Karpas-422 (cell line): Measurements from ENCODE around the gene TMEM144. TPM values are rescaled to one million over a fixed set of nuclear protein-coding genes. Genes with fewer than 3 reads are reported as not detected.

Experiments
- DNase-seq: peaks from one replicate; pipeline ENCODE4 v3.0.0-alpha.2; 2015
- H2AFZ ChIP-seq: fragments of 200-600 bp; sonication (generic); 2 replicates; pipeline ENCODE4 v1.6.1; 2014; ENCODE audit warnings: antibody characterized with exemption, low read length, mixed read lengths
- H3K27ac ChIP-seq: fragments of 200-600 bp; sonication (generic); 2 replicates; pipeline ENCODE4 v1.5.1; 2014; ENCODE audit warnings: mild to moderate bottlenecking, low read length, moderate library complexity
- H3K27me3 ChIP-seq: fragments of 200-600 bp; sonication (generic); 2 replicates; pipeline ENCODE4 v1.6.1; 2014; ENCODE audit warnings: low read length, mixed read lengths
- H3K36me3 ChIP-seq: fragments of 200-600 bp; sonication (generic); 2 replicates; pipeline ENCODE4 v1.6.1; 2014; ENCODE audit warnings: low read length, mixed read lengths; ENCODE audit not compliant: insufficient read depth
- H3K4me1 ChIP-seq: fragments of 200-600 bp; sonication (generic); 2 replicates; pipeline ENCODE4 v1.6.1; 2014; ENCODE audit warnings: mild to moderate bottlenecking, low read length, mixed read lengths
- H3K4me2 ChIP-seq: fragments of 200-600 bp; sonication (generic); 2 replicates; pipeline ENCODE4 v1.6.1; 2014; ENCODE audit warnings: low read length, low read depth, mild to moderate bottlenecking; ENCODE audit not compliant: poor library complexity, severe bottlenecking
- H3K4me3 ChIP-seq: fragments of 200-600 bp; sonication (generic); 2 replicates; pipeline ENCODE4 v1.5.1; 2014; ENCODE audit warnings: mild to moderate bottlenecking, antibody characterized with exemption, low read length, mixed read lengths
- H3K79me2 ChIP-seq: fragments of 200-600 bp; sonication (generic); 2 replicates; pipeline ENCODE4 v1.6.1; 2014; ENCODE audit warnings: mild to moderate bottlenecking, low read length, mixed read lengths
- H3K9ac ChIP-seq: fragments of 200-600 bp; sonication (generic); 2 replicates; pipeline ENCODE4 v1.6.0; 2014; ENCODE audit warnings: low read length
- H3K9me2 ChIP-seq: fragments of 200-600 bp; sonication (generic), shearing (Covaris generic); replicated peaks from 2 replicates; pipeline ENCODE4 v1.6.0; 2014; ENCODE audit warnings: mild to moderate bottlenecking, low read length, moderate library complexity; ENCODE audit not compliant: insufficient read depth
- H3K9me3 ChIP-seq: fragments of 300-700, 200-600 bp; sonication (generic); 2 replicates; pipeline ENCODE4 v1.6.1; 2014; ENCODE audit warnings: low read length, mixed read lengths
- H4K20me1 ChIP-seq: fragments of 200-600 bp; sonication (generic); 2 replicates; pipeline ENCODE4 v1.6.1; 2014; ENCODE audit warnings: mild to moderate bottlenecking, antibody characterized with exemption, low read length, low read depth; ENCODE audit not compliant: insufficient read depth
- total RNA-seq: library from RNA; depleted of rRNA; stranded (reverse); fragments of >200 nt; shearing (Covaris generic); gene quantifications from 2 replicates; pipeline ENCODE4 v1.2.3, GENCODE V29; 2014; ENCODE audit warnings: low replicate concordance; rRNA removed

Gene TMEM144
- total RNA-seq, 1 experiment from 2014 or later: not detected

DNA sequence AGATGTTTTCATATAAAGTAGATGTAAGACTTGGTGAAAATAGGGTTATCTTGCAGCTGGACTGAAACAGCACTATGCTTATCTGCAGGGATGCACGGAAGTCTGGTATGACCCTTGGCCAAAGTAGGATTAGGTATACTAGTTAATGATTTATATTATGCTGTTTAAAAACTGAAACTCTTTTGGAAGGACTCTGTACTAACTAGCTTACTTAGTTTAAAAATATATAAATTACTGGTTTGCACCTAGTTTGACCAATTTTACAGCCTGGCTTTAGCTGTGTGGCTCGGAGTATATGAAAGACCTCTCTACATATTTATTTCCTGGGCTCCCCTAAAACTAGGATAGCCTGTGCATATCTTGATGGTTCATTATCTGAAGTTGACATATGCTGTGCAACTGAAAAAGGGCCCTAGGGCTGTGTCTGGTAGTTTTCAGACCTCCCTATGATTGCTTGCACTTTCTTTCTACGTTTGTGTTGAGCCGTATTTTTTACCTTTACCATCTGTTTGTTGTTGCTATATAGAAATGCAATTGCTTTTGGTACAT lies 89.2 kb downstream of the TMEM144 start:
- Histone ChIP-seq H3K4me3 (no peak overlapping the region), H3K4me2 (no peak overlapping the region), H3K36me3 (no peaks in the 10 kb centered on the region), H2AFZ (no peak overlapping the region), H3K9me2 (no peaks in the 10 kb centered on the region), H3K9ac (no peak overlapping the region), H3K9me3 (no peaks in the 10 kb centered on the region), H3K27me3 (no peaks in the 10 kb centered on the region), H3K4me1 (no peaks in the 10 kb centered on the region), H3K27ac (no peak overlapping the region), H3K79me2 (no peaks in the 10 kb centered on the region), H4K20me1 (no peaks in the 10 kb centered on the region)
- no peak for DNase-seq

DNA sequence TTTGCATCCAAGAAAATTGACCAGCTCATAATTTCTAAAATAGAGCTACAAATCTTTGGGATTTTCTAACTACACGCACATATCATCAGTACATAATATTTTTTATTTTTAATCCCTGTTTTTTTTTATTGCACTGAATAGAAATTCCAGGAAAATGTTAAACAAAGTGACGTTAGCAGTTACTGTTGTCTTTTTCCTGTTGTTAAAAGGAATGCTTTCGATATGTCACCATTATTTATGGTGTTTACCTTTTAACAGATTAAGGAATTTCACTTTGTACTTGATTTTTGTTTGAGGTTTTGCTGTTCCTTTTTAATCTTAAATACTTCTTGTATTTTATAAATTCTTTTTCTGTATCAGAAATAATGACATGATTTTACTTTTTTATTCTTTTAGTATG lies 89.7 kb downstream of the TMEM144 start:
- no peaks in the 10 kb centered on the region for H3K27me3 ChIP-seq

DNA sequence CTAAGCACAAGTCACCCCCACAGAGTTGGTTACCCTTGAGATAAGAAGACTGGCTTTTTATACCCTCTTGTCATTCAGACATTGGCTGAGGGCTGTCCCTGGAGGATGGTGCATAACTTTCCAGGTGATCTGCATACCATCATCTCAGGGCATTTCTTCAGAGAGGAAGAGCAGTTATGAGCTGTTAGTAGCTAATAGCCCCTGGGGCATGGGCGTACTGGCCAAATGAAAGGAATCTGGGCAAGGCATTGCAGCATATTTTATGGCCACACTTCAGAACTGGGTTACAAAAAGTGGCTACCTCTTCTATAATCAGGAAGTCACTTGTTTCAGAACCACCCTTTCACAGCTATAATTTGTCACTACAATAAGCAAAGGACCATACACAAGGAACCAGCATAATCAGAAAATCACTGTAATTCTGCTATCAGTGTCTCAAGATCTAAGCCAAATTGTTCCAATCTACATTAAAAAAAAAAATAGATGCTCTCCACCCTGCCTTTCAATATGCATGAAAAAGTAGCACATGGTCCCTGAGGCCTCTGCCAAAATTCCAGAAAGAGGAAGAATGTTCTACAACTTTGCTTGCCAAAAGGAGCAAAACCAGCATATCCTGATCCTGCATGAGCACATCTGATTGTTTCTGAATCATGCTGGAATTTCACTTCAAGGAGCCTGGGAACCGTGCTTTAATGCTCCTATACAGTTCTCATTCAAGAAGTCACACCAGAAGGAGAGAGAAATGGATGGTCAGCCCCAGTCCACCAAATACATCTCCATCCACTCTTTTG lies 92.0 kb downstream of the TMEM144 start:
- Histone ChIP-seq H3K4me2 (no peak overlapping the region), H3K9me3 (no peaks in the 10 kb centered on the region), H3K27ac (no peak overlapping the region), H3K4me1 (no peaks in the 10 kb centered on the region), H3K36me3 (no peaks in the 10 kb centered on the region), H4K20me1 (no peaks in the 10 kb centered on the region), H3K79me2 (no peaks in the 10 kb centered on the region), H3K9me2 (no peaks in the 10 kb centered on the region), H3K27me3 (no peaks in the 10 kb centered on the region), H3K4me3 (no peak overlapping the region), H2AFZ (no peak overlapping the region), H3K9ac (no peak overlapping the region)
- no peak for DNase-seq

More for the DNA sequence above, 89.7 kb downstream of the TMEM144 start:
- H3K4me1 ChIP-seq: no peaks in the 10 kb centered on the region
- no peak overlapping the region for H3K4me2 ChIP-seq
- no peaks in the 10 kb centered on the region for H3K9me2 ChIP-seq
- H2AFZ ChIP-seq: no peak overlapping the region
- no peak overlapping the region for H3K4me3 ChIP-seq
- no peaks in the 10 kb centered on the region for H4K20me1 ChIP-seq
- H3K27ac ChIP-seq: no peak overlapping the region
- H3K79me2 ChIP-seq: no peaks in the 10 kb centered on the region
- H3K36me3 ChIP-seq: no peaks in the 10 kb centered on the region
- H3K9me3 ChIP-seq: no peaks in the 10 kb centered on the region
- no peak overlapping the region for H3K9ac ChIP-seq
- DNase-seq: no peak

- Histone ChIP-seq H3K4me3 (no peak overlapping the region), H3K4me1 (no peaks in the 10 kb centered on the region), H3K9me3 (no peaks in the 10 kb centered on the region), H2AFZ (no peak overlapping the region), H3K79me2 (no peaks in the 10 kb centered on the region), H4K20me1 (no peaks in the 10 kb centered on the region), H3K27me3 (no peaks in the 10 kb centered on the region), H3K4me2 (no peak overlapping the region), H3K27ac (no peak overlapping the region), H3K9me2 (no peaks in the 10 kb centered on the region), H3K36me3 (no peaks in the 10 kb centered on the region), H3K9ac (no peak overlapping the region)
- DNase-seq: no peak
These were observed 94.4 kb downstream of the TMEM144 start for GRCh38 chr4:158304694-158305093.

Other genes with a start within 250 kb of the TMEM144 start
- gene GASK1B, start 37.5 kb upstream of the TMEM144 start, total RNA-seq: not detected in 2 replicates